GM21786 (cell line): Measurements from ENCODE around the gene IGFBP4.

Experiments
- ATAC-seq: cut with Tn5 transposase; IDR thresholded peaks from one replicate; pipeline ENCODE4 v1.9.1; 2021; ENCODE audit not compliant: unreplicated experiment

The IGFBP4 gene

GRCh38 chr17:40486522-40487370 lies 43.5 kb downstream of the IGFBP4 start:
- no peak for ATAC-seq

GRCh38 chr17:40487371-40488020 lies 44.2 kb downstream of the IGFBP4 start:
- ATAC-seq: no peak

- no peak for ATAC-seq
These were observed 47.1 kb downstream of the IGFBP4 start for GRCh38 chr17:40490289-40490853.

- no peak for ATAC-seq
These were observed 47.7 kb downstream of the IGFBP4 start for GRCh38 chr17:40490982-40491381.

- ATAC-seq: no peak
These were observed 48.2 kb downstream of the IGFBP4 start for GRCh38 chr17:40491486-40491885.

- no peak for ATAC-seq
These were observed 50.4 kb downstream of the IGFBP4 start for GRCh38 chr17:40493697-40494096.

GRCh38 chr17:40495140-40495539 lies 51.9 kb downstream of the IGFBP4 start:
- ATAC-seq: no peak

- ATAC-seq: no peak
These were observed 52.9 kb downstream of the IGFBP4 start for GRCh38 chr17:40496170-40496569.

- no peak for ATAC-seq
These were observed 53.6 kb downstream of the IGFBP4 start for GRCh38 chr17:40496634-40497420.

GRCh38 chr17:40497695-40498094 lies 54.4 kb downstream of the IGFBP4 start:
- ATAC-seq: no peak

GRCh38 chr17:40498281-40499084 lies 55.2 kb downstream of the IGFBP4 start:
- ATAC-seq: no peak

- ATAC-seq: no peak
These were observed 56.4 kb downstream of the IGFBP4 start for GRCh38 chr17:40499551-40500189.

- no peak for ATAC-seq
These were observed 56.9 kb downstream of the IGFBP4 start for GRCh38 chr17:40500190-40500589.

- no peak for ATAC-seq
These were observed 57.5 kb downstream of the IGFBP4 start for GRCh38 chr17:40500709-40501108.

- no peak for ATAC-seq
These were observed 58.3 kb downstream of the IGFBP4 start, which contains the start of gene TNS4 for GRCh38 chr17:40501499-40501911. TSS of gene TNS4 (minus strand) at chr17:40501623. CDS start at chr17:40496425, 5,198 bp downstream.

GRCh38 chr17:40502716-40503115 lies 59.5 kb downstream of the IGFBP4 start:
- no peak for ATAC-seq

- ATAC-seq: no peak
These were observed 59.9 kb downstream of the IGFBP4 start for GRCh38 chr17:40503154-40503553.

GRCh38 chr17:40506786-40507185 lies 63.5 kb downstream of the IGFBP4 start:
- no peak for ATAC-seq
